CD4-positive, alpha-beta T cell treated with Interleukin-4 for 4 hours (primary cell): Measurements from ENCODE around the gene INS.
A peak's percentile ranks its signal among the peaks of the same experiment; 100 is the strongest.

Experiments used
- DNase-seq: peaks from one replicate; pipeline ENCODE4 v3.0.0-alpha.2; 2020

Gene INS

DNA sequence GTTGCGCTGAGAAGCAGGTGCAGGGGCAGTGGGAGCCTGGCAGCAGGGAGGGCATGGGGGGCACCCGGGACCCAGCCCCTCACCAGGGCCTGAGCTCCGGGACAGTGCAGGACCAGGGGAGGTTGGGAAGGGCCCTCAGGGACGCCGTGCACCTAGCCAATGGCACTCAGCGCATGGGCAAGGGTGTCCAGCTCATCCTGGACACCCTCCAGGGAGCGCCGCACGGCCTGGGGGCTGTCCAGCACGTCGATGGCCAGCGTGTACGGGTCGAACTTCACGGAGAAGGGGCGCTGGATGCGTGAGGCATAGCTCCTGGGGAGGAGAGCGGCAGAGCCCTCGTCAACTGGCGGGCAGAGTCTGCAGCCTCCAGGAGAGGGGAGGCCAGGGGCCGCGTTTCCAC lies 3.1 kb upstream of the INS start:
- no peak for DNase-seq

DNA sequence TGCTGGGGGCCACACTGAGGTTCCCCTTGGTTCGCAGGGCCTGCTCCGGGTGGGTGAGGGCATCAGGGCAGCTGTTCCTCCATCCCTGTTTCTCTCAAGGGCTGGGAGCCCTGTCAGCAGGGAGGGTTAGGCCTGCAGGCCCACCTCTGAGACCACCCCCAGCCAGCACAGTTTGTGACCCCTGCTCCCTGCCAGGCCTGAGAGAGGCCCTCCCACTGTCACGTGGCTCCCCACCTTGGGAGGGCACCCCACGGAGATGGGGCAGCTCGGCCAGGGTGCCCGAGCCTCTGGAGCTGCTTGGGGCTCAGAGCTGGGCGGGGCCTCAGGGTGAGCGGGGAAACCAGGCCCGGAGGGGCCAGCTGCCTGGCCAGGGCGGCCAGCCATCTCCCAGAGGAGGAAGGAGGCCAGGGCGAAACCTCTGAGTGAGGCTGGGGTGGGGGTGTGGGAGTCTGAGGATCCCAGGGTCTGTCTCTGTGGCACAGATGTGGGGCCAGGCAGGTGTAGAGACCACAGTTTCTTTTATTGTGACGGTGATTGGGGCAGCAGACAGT lies 2.5 kb upstream of the INS start:
- no peak for DNase-seq

DNA sequence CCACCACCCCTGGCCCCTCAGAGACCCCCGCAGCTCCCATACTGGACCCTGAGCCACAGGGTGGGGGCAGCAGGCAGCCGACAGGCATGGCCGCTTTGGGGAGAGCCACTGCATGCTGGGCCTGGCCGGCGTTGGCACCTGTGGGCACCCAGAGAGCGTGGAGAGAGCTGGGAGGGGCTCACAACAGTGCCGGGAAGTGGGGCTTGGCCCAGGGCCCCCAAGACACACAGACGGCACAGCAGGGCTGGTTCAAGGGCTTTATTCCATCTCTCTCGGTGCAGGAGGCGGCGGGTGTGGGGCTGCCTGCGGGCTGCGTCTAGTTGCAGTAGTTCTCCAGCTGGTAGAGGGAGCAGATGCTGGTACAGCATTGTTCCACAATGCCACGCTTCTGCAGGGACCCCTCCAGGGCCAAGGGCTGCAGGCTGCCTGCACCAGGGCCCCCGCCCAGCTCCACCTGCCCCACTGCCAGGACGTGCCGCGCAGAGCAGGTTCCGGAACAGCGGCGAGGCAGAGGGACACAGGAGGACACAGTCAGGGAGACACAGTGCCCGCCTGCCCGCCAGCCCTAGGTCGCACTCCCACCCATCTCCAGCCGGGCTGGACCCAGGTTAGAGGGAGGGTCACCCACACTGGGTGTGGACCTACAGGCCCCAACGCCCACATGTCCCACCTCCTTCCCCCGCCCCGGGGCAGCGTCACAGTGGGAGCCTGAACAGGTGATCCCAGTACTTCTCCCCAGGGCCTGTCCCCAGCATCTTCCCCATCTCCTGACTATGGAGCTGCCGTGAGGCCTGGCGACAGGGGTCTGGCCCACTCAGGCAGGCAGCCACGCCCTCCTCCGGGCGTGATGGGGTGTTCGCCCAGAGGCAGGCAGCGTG lies 1.2 kb downstream of the INS start:
- DNase-seq = no peak

DNA sequence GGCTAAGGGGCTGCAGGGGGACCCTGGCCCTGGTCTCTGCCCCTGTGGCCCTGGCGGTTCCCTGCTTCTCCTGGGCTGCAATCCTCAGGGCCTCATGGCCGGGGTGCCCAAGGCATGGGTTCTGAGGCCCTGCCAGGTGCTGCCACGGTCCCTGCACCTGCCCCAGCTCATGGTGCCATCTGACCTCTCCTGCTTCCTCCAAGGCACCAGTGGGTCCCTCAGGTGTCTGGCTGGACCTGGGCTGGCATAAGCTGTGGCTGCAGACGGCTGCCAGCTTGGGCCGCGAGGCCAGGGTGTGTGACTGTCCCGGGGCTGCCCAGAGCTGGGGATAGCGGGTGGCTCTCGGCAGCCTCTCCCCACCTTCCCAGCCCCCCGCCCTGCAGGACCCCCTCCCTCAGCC lies 2.0 kb downstream of the INS start:
- DNase-seq = no peak

DNA sequence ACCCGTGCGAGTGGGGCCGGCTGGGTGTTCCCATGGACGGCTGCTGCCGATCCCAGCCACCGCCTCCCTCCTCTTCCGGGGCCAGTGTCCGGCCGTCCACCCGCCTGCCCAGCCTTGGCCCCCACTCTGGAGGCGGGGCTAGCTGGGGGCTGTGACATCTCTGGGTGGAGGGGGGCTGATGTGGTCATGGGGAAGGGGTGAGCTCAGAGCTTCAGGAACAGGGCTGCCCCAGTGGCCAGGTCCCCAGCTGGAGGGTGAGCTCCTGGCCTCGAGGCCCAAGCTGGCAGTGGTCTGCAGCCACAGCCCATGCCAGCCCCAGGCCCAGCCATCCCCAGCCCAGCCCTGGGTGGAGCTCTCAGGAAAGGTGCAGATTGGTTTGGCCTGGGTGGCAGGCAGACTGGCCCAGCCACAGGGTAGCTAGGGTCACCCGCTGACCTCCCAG lies 2.7 kb downstream of the INS start:
- DNase-seq = no peak

DNA sequence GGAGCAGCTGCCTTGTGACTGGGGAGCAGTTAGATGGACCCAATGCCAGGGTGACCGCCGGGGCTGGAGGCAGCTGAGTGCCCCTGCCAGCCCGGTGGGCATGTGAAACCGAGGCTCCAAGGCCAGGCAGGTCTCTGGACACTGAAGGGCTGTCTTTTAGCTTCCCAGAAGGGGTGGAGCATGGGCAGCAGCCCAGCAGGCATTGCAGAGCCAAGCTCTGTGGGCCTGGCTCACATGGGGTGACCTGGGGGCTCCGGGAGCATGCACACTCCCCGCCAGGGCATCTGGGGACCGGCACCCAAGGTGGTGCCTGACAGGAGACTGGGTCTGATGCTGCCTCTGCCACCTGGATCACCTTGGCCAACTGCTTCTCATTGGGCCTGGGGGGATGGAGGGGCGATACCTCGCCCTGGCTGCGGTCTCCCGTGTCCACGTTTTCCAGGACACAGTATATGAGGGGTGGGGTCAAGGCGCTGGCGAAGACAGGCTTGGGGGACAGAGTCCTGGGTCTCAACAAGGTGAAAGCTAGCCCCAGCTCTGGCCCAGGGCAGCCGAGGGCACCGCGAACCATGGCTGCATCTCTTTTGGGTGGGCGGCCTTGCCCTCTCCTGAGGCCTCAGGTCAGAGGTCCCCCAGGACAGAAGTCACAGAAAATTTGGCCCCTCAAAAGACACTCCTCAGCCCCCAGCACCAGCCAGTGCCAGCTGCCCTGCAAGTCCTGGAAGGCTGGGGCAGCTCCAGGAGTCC lies 3.5 kb downstream of the INS start:
- DNase-seq = no peak

DNA sequence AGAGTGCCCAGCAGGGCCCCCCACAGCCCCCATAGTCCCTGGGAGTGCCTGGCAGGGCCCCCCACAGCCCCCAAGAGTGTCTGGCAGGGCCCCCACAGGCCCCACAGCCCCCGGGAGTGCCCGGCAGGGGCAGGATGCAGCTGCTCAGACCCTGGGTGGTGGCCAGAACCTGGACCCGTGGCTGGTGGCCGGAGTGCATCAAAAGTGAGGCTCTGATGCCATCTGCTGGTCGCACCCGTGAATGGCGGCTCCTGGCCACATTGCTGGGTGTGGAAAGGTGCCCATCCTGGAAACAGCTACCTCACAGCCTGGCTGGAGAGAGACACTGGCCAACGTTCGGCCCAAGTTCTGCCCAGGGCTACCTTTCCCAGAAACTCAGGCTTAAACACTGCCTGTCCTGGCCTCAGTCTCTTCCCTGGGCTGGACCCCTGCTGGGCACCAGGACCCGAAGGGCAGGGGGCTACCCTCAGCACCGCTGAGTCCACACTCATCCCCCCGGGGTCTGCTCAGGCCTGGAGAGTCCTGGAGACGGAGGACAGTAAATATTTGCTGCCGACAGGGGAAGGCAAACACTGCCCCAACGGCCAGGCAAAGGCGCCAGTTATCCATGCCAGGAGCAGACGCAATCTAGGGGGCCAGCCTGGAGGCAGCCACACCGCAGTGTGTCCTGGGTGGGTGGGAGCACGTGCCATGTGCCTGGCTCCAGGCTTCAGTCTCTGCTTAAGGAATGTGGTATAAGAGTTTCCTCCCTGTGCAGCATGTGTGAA lies 4.4 kb downstream of the INS start:
- peak; percentile 30 for DNase-seq

DNA sequence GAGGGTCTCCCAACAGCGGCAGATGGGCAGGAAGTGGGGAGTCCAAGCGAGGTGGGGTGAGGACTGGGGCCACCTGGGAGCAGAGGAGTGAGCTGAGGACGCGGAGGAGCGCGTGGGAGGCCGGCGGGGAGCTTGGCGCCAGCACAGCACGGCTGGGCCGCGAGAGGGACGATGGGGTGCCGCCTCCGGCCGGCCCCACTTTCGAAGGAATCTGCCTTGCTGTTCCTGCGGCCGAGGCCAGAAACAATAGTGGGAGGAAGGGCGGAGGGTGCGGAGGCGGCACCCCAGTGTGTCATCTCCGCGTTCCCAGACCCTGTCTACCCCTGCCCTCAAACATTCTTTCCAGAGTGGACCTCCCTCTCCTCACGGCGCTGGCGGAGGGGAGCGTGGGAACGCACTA lies 5.5 kb downstream of the INS start:
- no peak for DNase-seq

DNA sequence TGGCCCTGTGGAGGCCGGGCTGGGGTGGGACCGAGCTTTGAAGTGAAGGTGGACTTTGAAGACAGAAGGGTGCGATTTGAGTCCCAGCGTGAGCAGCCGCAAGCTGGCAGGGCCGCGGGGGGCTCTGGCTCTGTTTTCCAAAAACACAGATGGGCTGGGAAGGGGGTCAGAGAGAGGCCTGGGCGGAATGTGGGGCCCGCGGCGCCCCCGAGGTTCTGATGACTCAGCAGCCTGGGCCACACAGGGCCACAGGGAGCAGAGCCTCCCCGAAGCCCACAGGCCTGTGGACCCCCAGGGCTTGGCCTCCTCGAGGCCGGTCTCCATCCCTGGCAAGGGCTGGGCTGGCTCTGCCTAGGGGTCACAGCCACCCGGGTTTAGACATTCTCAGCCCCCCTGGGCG lies 6.1 kb downstream of the INS start:
- no peak for DNase-seq

DNA sequence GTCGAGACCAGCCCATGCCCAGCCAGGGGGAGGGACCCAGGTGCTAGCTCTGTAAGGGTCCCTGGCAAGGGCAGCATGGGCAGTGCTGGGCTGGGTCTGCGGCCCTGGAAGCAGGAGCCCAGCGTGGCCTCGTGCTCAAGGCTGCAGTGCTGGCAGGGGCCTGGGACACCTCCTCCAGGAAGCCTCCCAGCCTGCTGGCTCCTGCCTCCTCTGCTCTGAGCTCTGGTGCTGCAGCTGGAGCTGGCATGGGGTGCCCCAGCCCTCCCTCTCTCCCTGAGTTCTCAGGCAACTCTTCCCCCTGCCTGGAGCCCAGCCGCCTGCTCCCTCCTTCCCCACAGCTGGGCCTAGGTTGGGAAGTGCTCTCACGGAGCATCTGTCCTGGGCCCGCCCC lies 6.8 kb downstream of the INS start:
- DNase-seq = no peak

DNA sequence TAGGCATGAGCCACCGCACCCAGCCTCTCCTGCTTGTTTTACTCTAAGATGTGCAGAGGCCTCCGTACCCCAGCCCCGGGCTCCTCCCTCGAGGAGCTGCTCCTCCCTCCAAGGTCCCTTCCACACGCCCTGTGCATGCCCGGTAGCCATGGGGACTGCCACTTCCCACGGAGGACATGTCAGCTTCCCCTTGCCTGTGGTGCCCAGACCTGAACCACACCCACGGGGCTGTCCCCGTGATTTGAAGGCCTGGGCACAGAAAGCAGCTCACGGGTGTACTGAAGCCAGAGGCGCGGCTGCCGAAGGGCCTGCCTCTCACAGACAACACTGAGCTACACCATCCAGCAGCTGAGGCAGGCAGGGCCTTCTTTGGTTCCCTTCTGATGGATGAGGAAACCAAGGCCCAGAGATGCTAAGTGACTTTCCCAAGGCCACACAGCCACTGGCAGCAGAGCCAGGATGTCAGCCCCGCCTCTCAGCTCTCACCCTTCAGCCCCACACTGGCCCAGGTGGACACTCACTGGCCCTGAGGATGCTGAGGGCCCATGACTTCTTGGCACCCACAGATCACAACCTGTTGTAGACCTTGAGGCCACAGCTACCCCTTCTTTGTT lies 7.3 kb downstream of the INS start:
- DNase-seq = no peak

DNA sequence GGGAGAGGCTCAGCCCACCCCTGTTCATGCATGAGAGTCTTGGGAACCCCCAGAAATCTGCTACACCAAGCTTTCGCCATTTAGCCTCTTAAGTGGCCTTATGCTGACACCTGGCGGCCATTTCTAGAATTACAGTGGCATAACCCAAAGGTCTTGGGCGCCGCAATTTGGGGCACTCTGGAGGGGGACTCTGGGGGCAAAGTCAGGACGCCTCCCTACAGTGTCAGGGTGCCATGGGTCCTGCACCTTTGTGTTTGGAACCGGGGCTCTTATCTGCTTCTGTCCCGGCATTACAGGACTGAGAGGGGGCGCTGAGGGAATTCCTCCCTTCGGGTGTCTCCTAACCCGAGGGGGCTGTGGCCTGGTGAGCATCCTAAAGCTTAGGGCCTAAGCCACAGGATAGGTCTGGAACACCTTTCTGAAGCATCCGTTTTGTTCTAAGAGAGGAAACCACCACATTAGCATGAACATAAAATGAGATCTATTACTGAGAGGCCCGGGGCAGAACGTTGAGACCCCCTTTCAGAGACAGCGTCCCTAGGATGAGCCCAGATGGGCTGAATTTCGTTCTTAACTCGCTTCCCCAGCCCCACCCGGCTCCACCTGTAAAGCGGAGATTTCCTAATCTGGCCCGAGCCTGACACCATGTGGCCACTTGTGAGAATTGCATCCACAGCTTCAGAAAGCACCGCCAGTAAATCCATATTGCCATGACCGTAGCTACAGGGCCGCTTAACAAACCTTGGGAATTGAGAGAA lies 9.3 kb downstream of the INS start:
- peak; percentile 76 for DNase-seq

DNA sequence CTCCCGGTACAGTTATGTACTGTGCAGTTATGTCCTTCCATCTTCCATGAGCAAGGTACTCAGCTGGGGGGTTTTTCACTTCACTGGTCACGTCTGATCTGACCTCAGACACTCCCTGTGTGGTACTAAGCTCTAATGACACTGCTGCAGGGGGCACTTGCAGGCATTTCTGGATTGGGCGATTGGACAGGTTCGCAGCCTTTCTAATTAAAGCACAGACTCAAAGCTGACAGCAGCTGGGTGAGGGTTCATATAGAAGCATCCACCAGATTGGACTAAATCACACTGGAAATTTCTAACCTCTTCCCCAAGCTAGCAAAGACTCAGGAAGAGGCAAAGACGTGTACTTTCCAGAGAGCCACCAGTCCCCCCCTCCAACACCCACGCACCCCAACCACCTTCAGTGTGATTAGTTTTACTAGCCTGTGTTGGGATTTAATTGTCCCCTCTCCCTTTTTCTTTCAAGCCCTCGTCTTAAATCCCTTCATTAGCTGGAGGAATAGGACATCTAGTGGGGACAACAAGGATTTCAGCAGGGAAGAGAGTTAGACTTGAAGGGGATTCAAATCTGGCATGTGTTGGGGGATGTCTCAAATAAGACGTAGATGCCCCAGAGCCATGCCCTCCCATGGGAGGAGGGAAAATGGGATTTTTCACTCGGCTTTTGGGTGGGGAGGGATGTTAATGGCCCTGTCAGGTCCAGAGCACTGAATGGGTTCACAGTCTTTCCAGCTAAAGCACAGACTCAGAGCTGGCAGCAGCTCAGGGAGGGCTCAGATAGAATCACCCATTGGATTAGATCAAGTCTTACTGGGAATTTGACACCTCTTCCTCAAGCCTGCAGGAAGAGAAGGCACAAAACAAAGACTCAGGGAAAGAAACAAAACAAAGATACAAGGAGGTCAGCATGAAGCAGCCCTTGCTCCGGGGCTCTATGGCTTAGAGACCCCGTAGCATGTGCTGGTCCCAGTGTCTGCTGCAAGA lies 10.9 kb downstream of the INS start:
- no peak for DNase-seq

DNA sequence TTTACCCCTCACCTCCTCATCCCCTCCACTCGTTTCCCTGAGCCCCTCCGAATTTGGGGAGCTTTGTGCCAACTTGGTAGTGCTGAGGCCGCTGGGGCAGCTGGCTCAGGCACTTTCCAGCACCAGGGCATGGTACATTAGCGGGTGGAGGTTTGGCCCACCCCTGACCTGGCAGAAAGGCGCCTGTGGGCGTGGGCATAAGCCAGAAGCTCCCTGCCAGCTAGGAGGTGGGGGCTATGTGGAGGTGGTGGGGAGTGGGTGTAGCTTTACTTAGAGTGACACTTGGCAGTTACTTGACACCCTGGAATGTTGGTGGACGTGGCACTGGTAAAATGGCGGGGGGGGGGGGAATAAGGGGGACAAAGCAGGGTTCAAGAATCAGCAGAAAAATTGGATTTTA lies 11.5 kb downstream of the INS start:
- DNase-seq = no peak

DNA sequence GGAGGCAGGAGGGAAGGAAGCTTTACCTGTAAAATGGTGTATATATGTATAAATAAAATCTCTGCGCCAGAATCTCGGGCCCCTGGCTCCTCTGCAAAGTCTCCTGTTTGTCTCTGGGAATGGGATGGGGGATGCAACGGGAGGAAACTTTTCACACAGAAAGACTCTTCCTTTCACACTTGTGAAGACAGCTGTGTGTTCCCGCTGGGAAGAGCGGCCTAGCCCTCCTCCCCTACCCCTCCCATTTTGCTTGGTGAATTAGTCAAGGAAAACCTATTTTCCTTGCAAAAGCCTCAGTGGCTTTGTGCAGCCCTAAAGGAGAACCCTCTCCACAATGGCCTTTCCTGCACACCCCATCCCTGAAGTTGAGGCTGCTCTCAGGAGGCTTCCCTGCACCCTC lies 12.4 kb downstream of the INS start:
- no peak for DNase-seq

DNA sequence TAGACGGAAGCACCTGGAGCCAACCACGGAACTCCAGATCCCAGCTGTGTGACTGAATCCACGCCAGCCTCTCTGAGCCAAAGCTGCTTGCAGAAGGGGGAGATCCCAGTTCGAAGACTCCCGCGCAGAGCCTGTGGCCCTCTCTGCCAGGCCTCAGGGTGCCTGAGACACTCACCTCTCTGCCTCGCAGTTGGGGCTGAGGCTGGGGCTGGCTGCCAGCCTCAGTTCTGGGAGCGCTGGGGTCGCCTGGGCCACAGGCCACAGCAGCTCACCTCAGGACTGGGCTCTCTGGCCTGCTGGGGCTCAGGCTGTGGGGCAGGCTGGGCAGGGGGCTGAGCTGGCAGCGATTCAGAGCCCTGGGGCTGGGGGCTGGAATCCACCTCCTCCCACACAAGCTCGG lies 13.6 kb downstream of the INS start:
- no peak for DNase-seq

DNA sequence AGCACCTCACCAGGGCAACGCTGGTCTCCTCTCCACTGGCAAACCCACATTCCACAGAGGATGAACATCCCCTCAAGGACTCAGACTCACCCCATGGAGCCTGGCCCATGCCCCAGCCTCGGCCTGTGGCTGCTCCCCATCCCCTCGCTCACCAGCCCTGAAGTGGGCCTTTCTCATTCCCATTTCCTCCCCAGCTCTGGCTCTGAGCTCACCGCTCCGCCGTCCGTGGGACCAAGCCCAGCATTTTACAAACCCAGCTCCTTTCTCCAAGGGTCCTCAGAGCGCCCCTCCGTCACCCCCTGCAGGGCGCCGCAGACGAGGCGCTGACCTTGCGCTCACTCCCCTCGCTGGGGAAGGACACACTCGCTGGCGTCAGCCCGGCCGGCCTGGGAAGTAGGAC lies 15.0 kb downstream of the INS start:
- DNase-seq = no peak

DNA sequence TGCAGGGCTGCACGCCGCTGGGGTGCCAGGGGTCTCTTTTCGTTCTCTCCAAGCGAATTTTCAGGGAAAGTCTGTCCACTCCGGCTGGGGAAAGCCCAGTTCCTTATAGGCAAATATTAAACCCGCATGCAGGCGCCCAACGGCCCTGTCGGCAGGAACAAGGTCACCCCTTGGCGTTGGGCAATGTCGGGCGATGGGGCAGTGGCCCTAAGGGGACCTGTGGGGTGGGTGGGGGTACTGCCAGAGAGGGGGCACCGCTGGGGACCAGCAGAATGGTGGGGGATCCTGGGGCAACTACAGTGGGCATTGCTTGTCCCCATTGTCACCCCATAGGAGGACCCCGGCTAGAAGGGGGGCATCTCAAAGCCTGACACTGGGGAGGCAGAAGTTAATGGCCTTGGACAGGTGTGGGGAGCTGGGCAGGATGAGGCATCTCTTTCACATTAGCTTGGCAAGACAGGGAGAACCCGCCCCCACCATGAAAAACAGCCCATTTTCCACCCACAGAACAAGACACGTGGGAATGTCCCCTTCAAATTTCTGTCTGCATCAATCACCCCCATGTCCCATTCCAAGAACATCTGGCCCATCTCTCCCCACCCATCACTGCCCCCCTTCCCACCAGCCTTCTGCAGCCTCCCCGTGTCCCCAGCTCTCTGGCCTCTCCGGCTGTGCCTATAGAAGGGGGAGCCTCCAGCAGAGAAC lies 16.3 kb downstream of the INS start:
- no peak for DNase-seq

DNA sequence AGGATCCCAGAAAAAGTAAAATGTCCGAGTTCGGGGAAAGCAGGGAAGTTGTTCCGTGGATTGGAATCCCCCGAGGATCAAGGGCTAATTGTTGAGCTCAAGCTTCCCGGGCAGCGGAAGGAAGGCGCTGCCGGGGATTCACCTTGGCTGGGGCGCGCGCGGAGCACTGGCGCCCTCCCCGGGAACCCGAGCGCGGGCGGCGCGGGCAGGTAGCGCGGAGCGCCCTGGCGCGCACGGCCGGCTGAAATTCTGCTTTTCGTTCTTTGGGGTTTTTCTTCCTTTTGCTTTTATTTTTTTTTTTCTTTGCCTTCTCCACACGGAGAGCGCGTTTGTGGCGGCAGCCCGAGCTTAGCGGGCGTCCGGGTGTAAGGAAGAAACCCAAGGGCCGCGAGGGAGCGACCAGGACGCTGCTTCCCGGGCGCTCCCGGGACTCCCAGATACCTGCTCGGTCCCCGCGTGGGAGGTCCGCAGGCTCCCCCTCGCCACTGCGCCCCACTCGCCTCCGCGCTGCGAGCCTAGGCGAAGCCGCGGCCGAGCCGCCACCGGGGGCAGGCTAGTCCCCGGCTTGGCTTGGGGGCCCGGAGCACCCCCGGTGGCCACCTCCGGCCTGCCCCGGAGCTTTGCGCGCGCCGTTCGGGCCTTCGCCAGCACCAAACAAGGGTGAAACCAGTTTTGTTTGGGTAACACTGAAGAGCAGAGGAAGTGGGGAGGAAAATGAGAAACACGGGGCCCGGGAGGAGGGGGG lies 17.0 kb downstream of the INS start:
- no peak for DNase-seq

DNA sequence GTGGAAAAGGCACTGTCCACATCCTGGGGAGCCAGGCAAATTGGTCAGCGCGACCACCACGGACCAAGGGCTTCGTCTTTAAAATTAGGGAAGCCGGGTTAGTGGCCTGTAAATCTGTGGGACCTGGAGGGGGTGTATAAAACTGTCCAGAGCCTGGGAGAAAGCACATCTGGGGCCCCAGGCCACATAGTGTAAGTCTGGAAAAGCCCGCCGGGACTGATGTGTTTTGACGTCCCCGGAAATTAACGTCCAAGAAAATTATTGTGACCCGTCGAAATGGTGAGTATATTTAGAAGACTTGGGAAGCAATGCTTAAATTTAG lies 17.6 kb downstream of the INS start:
- no peak for DNase-seq
